GM18520 (cell line): ENCODE measurements around the gene CYFIP1.

ENCODE experiments used
- ATAC-seq: cut with Tn5 transposase; IDR thresholded peaks from one replicate; pipeline ENCODE4 v1.9.1; 2021; ENCODE audit not compliant: unreplicated experiment

The CYFIP1 gene

DNA sequence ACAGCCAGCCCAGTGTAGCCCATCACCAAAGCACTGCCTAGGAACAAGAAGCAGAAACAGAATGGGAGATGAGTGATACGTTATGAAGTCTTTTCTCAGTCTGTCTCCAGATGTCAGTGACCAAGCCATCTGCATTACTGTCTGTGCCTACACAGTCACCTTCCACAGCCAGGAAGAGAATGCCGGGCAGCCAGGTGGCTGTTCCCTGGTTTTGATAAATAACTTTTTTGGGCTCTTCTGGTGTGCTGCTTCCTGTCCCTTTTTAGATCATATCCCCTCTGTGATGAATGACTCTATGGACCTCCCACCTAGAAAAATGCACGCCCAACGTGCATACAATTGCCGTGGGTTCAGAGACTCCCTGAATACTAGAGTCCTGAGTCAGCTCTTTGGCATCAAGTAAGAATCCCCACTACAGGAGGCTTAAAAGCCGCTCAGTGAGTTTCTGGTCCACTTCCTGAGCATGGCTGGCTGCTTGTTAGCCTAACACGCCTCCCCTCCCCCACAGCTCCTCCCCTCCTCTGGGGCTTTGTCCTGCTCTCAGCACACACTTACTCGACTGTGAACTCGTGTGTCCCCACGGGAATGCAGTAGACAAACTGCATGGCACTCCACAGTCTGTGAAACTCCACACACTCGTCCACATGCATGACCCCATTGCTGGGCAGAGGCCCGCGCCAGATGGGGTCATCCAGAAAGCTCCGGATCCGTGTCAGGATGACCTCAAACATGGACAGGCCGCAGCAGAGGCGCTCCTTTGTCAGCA, 107.0 kb downstream of the CYFIP1 start:
- no peak for ATAC-seq

DNA sequence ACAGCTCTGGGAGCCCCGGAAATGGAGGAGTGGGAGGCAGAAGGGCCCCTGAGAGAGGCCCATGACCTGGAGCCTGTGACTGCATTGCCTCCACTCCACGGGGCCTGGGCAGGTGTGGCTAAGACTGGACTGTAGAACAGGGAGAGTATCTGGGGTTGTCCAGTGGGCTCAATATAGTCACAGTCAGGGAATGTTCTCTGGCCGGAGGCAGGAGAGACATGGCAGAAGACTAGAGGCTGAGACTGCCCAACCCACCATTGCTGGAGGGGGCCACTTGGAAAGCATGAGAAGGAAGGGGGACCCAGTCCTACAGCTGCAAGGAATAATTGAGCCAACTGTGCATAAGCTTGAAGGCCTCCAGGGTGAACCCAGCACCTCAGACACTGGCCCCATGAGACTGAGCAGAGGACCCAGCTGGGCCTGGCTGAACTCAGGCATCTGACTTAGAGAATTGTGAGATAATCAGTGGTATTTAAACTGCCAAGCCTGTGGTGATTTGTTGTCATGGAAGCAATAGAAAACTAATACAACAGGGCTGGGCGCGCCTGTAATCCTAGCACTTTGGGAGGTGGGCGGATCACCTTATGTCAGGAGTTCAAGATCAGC, 108.6 kb downstream of the CYFIP1 start:
- no peak for ATAC-seq

DNA sequence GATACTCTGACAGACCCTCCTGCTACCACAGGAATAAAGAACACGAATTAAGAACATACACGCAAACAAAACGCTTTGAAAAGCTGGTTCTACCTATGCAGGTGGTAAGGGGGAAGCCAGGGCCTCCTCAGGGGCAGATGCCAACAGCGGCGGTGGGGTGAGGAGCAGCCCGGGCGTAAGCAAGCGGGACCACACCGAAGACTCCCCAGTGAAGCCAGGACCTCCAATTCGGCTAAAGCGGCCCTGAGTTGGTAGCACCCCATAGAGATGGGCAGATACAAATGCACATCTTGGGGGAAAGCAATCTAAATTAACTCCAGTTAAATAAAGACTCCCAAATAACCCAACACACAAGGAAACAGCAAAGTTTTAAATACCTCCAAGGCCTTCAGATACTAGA, 109.3 kb downstream of the CYFIP1 start:
- no peak for ATAC-seq

DNA sequence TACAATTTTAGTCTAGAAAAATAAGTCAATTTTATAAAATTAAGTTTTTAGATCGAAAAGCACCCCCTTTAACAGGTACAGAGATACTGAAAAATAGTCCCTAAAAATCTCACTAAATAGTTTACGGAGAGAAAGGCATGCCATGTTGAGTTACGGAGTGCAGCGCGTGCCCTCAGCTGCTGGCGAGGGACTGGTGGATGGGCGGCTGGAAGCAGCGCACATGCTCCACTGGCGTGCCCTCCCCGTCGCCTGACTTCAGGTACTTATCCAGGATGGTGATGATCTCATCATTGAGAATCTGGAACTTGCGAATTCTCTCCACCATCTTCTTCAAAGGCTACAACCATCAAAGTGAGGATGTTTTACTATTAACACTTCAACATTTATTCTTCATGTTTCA, 110.3 kb downstream of the CYFIP1 start:
- no peak for ATAC-seq

GRCh38 chr15:22868928-22869327, 111.2 kb downstream of the CYFIP1 start:
- no peak for ATAC-seq

GRCh38 chr15:22868495-22868894, 111.7 kb downstream of the CYFIP1 start:
- no peak for ATAC-seq

- no peak for ATAC-seq
Observed at GRCh38 chr15:22867886-22868285, 112.3 kb downstream of the CYFIP1 start.

DNA sequence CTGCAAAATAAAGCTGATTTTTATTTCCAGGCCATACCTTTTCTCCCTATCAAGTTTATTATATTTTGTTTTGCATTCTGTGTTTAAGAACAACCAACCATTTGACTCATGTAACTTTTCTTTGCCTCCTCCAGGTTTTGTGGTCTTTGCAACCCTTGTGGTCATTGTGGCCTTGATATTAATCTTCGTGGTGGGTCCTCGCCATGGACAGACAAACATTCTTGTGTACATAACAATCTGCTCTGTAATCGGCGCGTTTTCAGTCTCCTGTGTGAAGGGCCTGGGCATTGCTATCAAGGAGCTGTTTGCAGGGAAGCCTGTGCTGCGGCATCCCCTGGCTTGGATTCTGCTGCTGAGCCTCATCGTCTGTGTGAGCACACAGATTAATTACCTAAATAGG, 114.1 kb downstream of the CYFIP1 start:
- ATAC-seq: no peak

DNA sequence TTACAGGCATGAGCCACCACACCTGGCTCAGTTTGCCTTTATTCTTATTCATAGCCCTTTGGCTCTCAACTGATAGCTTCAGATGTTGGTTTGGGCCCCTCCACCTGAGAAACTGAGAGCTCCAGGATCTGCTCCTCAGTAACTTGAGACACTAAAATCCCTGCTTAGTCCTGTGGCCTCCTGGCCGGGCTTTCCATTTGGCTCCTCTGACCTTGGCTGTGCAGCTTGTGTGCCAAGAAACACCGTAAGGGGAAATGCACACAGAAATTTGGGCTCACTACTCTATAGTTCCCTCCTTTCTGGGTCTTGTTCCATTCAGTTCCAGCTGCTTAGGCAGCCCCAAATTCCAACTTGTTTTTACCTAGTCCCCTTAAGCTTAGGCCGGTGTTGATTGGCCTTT, 116.8 kb downstream of the CYFIP1 start:
- ATAC-seq: no peak

DNA sequence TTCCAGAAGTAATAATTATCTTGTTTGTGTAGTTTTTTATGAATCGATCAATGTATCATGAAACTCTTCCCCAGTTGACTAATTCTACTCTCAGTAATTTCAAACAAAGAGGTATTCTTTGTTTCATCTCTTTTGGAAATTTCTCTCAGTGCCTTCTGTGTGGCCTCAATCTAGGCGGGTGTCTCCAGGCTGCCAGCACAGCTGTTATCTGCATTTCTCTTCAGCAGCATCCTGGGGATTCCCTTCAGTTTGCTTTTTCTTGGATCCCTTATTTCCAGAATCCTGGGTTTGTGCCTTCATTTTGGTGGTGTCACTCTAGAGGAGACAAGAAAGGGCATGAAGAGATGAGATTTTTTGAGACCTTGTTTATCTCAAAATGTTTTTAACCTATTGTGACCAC, 119.0 kb downstream of the CYFIP1 start:
- no peak for ATAC-seq

DNA sequence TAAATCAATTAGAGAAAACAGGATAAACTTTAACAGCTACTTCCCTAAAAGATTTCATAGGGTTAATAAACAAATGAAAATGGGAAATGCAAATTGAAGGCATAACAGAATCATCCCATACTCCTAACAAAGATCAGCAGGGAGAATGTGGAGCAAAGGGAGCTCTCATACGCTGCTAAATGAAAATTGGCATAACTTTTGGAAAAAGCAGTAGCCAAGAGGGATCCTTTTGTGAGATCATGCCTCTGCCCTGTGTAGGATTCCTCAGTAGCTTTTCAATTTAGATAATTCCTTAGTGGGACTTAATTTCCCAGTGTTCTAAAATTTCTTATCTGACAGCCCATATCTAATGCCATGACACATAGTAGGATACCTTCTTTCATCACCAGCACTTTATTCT, 123.5 kb downstream of the CYFIP1 start:
- ATAC-seq: no peak

- no peak for ATAC-seq
Observed at GRCh38 chr15:22855791-22856190, 124.4 kb downstream of the CYFIP1 start.

GRCh38 chr15:22851513-22851912, 128.7 kb downstream of the CYFIP1 start:
- ATAC-seq: no peak

DNA sequence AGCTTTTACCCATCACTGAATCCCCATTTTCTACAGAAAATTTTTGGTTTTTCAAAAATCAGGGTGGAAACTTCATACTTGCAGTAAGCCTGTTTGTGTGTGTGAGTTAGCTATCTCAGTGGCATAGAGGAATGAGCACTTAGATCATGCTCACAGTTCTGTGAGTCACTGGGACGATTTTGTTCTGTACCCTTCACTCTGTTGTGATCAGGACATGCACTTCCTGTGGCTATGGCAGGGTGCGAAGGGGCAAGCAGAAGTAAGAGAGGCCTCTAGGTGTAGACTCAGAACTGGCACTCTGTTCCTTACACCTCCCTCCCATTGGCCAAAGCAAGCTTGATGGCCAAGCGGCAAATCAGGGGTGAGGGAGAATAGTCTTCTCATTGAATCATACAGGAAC, 130.1 kb downstream of the CYFIP1 start:
- ATAC-seq: no peak

GRCh38 chr15:22846073-22846472, 134.1 kb downstream of the CYFIP1 start:
- no peak for ATAC-seq

DNA sequence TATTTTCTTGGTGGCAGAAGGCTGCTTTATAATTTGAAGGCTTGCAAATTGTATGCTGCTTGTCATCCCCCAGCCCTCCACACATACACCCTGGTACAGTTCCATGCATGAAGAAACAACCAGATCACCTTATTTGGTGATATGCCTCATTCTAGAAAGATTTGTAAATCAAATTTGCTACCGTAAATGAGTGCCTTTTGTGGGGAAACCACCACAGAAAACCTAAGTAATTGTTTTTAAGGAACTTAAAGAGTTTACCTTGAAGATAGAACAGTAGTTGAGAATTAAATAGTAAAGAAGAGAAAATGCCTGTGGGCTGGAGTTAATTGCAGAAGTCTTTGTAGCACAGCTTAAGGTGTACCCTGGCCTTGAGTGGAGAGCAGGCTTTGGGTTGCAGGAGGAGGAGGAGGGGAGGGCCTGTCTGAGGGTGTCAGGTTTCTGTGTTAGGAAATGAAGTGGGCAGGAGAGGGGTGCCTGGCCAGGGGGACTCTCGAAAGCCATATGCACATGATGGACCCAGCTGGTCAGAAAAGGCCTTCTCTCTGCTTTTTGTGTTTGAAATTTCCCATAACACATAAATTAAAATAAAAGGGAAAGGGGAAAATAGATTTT, 134.8 kb downstream of the CYFIP1 start:
- ATAC-seq: no peak

DNA sequence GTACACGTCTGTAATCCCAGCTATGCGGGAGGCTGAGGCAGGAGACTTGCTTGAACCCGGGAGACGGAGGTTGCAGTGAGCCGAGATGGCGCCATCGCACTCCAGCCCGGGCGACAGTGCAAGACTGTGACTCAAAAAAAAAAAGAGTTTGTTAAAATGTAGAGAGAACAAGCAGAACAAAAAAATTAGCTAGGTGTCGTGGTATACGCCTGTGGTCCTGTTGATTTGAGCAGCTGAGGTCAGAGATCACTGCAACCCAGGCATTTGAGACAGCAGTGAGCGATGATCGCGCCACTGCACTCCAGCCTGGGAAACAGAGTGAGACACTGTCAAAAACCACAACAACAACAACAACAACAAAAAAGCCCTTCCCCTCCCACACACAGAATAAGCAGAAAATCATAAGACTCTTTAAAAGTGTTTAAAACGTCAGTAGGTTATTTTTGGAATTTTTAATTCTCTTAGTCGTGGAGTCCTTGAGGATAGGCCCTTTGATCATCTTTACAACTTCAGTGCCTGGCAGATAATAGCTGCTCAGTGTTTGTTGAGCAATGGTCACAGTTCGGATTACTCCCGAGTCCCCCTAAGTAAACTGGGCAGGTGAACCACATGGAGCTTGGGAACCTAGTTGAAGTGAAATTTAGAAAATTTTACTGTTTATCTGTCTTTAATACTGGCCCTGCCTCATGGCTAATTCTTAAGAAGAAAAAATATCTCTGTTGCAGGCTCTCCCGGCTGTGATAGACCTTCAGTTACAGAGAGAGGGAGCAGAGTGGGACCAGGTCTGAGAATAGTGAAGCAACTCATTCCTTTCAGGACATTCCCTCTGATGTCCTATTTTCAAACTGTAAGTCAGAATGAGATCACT, 135.5 kb downstream of the CYFIP1 start:
- ATAC-seq: no peak

GRCh38 chr15:22839046-22839695, 141.0 kb downstream of the CYFIP1 start:
- ATAC-seq: no peak

- ATAC-seq: peak; percentile 79
Observed at GRCh38 chr15:22838292-22839042, 141.7 kb downstream of the CYFIP1 start, which contains the start of gene NIPA2. NIPA2 (plus strand) TSS chr15:22838666; CDS start chr15:22851732, 13,066 bp downstream.

- no peak for ATAC-seq
Observed at GRCh38 chr15:22831473-22831872, 148.7 kb downstream of the CYFIP1 start.
